ENCODE results near the gene EREG. TPM values are rescaled to one million over a fixed set of nuclear protein-coding genes. Genes with fewer than 3 reads are reported as not detected.
A peak's percentile ranks its signal among the peaks of the same experiment; 100 is the strongest.

Gene EREG
- total RNA-seq, 1 experiment from 2014 or later: not detected

GRCh38 chr4:74320559-74321118 lies 44.3 kb upstream of the EREG start:
- peak; percentile 66 for DNase-seq
- peak; percentile 67 for TF ChIP-seq CTCF (conservative IDR thresholded peaks at IDR 0.05)
- no CpG with 5 or more reads among the region's 4 CpGs for WGBS (ENCODE audit: extremely low coverage, insufficient read length, low lambda C conversion rate)
- H3K18ac ChIP-seq (ENCODE audit: insufficient read length, low read depth, low read length): no peak overlapping the region
- H3K23ac ChIP-seq (ENCODE audit: insufficient read length, low read depth, low read length): no peak overlapping the region
- H4K8ac ChIP-seq (replicated peaks; ENCODE audit: insufficient read length, low read depth, low read length): no peak overlapping the region
- no peak overlapping the region for H2BK15ac ChIP-seq (ENCODE audit: low read depth, low read length)
- H3K27ac ChIP-seq (ENCODE audit: insufficient read length, low read depth, low read length): no peak overlapping the region
- H3T11ph ChIP-seq (ENCODE audit: low read length): no peak overlapping the region
- Mint-ChIP-seq H3K4me3 (no peak overlapping the region), H3K27ac (peak overlapping the region in 1 of 3 experiments; percentile 41; a peak in 2 of 7 replicates), H3K27me3 (ENCODE audit: low read depth) (no peaks in the 10 kb centered on the region), H3K36me3 (ENCODE audit: insufficient read depth in 1 of 3, low read depth in 3 of 3) (no peaks in the 10 kb centered on the region), H3K4me1 (peaks cover 21% of the 10 kb centered on the region in 2 experiments), H3K9me3 (no peaks in the 10 kb centered on the region; a peak in 1 of 5 replicates)
- no peaks in the 10 kb centered on the region for H3K79me2 ChIP-seq (ENCODE audit: insufficient read depth, low read length)
- H3K27me3 ChIP-seq (ENCODE audit: insufficient read depth, low read length): no peaks in the 10 kb centered on the region
- no peak overlapping the region for H2AFZ ChIP-seq (ENCODE audit: low read length)
- H3K14ac ChIP-seq (ENCODE audit: insufficient read depth, low read length): no peak overlapping the region
- no peaks in the 10 kb centered on the region for H3K23me2 ChIP-seq (ENCODE audit: insufficient read length, low read depth, low read length, poor library complexity, severe bottlenecking)
- no peak overlapping the region for H3K56ac ChIP-seq (ENCODE audit: insufficient read length, low read depth, low read length)
- no peaks in the 10 kb centered on the region for H3K79me1 ChIP-seq (ENCODE audit: insufficient read depth, low read depth, low read length, poor library complexity, severe bottlenecking)
- no peaks in the 10 kb centered on the region for H3K9me3 ChIP-seq (ENCODE audit: control insufficient read depth, low read depth, low read length)
- no peak overlapping the region for H2BK5ac ChIP-seq (ENCODE audit: insufficient read length, low read length)
- no peak overlapping the region for H2AK5ac ChIP-seq (ENCODE audit: insufficient read length, low read length)
- no peak overlapping the region for H2BK120ac ChIP-seq (ENCODE audit: low read depth, low read length, poor library complexity, severe bottlenecking)
- H3K4me1 ChIP-seq (ENCODE audit: insufficient read depth, low read length): peaks cover 3% of the 10 kb centered on the region; the same call in 1 of the 2 replicates
- no peaks in the 10 kb centered on the region for H4K20me1 ChIP-seq (ENCODE audit: control insufficient read depth, insufficient read depth, insufficient read length)
- H4K5ac ChIP-seq (ENCODE audit: insufficient read length, low read depth, low read length): no peak overlapping the region
- H4K91ac ChIP-seq (ENCODE audit: insufficient read length, low read depth, low read length): no peak overlapping the region
- H2BK12ac ChIP-seq (ENCODE audit: insufficient read length, low read depth, low read length): no peak overlapping the region
- peak overlapping the region; percentile 13 for H3K4me2 ChIP-seq (ENCODE audit: insufficient read depth, insufficient read length, low read length)
- H2BK20ac ChIP-seq (ENCODE audit: low read depth, low read length, poor library complexity, severe bottlenecking): no peak overlapping the region
- H3K9ac ChIP-seq (ENCODE audit: extremely low read depth, insufficient read length, low read length): no peak overlapping the region
- H3K4ac ChIP-seq (ENCODE audit: low read depth, low read length): no peak overlapping the region
